ENCODE measurements around the gene RBM15B.

Gene RBM15B

DNA sequence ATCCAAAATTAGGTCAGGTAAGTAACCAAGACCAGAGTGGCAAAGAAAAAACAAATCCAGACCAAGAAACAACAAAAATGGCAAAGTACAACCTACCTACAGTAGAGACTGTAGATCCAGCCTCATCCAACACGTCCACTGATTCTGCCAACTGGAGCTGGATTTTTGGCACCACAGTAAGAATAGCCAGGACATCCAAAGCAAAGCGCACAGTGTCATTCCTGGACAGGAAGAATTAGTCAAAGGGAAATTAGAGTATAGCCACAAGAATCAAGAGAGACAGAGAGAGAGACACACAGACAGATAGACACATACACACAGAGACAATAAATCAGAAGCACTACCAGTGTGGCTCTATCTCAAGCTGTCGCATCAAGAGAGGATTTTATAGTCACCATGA, 31.1 kb downstream of the RBM15B start:
- no peak for DNase-seq (ENCODE audit: low read depth)
- no peak overlapping the region for H3K4me3 ChIP-seq (ENCODE audit: low read depth, low read length)
- no peak for TF ChIP-seq CTCF (conservative IDR thresholded peaks at IDR 0.05; ENCODE audit: low read depth, low read length)

GRCh38 chr3:51426921-51427320, 35.8 kb downstream of the RBM15B start:
- no peak for DNase-seq (ENCODE audit: low read depth)
- no peak for TF ChIP-seq CTCF (conservative IDR thresholded peaks at IDR 0.05; ENCODE audit: low read depth, low read length)
- no peak overlapping the region for H3K4me3 ChIP-seq (ENCODE audit: low read depth, low read length)

- no peak overlapping the region for H3K4me3 ChIP-seq (ENCODE audit: low read depth, low read length)
- TF ChIP-seq CTCF (conservative IDR thresholded peaks at IDR 0.05; ENCODE audit: low read depth, low read length): no peak
- no peak for DNase-seq (ENCODE audit: low read depth)
These were observed 38.1 kb downstream of the RBM15B start for GRCh38 chr3:51429138-51429537.

DNA sequence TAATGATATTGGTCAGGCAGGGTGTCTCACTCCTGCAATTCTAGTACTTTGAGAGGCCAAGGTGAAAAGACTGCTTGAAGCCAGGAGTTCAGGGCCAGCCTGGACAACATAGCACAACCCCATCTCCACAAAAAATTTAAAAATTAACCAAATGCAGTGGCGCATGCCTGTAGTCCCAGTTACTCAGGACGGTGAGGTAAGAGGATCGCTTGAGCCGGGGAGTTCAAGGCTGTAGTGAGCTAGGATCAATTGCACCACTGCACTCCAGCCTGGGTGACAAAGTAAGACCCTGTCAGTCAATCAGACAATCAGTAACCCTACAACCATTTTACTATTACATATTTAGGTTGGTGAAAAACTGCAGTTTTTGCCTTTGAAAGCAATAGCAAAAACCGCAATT, 43.0 kb downstream of the RBM15B start:
- DNase-seq (ENCODE audit: low read depth): no peak
- no peak overlapping the region for H3K4me3 ChIP-seq (ENCODE audit: low read depth, low read length)
- no peak for TF ChIP-seq CTCF (conservative IDR thresholded peaks at IDR 0.05; ENCODE audit: low read depth, low read length)

GRCh38 chr3:51434746-51435327, 43.8 kb downstream of the RBM15B start:
- peak; percentile 79 for DNase-seq (ENCODE audit: low read depth)
- H3K4me3 ChIP-seq (ENCODE audit: low read depth, low read length): no peak overlapping the region
- peak; percentile 88 for TF ChIP-seq CTCF (conservative IDR thresholded peaks at IDR 0.05; ENCODE audit: low read depth, low read length)

DNA sequence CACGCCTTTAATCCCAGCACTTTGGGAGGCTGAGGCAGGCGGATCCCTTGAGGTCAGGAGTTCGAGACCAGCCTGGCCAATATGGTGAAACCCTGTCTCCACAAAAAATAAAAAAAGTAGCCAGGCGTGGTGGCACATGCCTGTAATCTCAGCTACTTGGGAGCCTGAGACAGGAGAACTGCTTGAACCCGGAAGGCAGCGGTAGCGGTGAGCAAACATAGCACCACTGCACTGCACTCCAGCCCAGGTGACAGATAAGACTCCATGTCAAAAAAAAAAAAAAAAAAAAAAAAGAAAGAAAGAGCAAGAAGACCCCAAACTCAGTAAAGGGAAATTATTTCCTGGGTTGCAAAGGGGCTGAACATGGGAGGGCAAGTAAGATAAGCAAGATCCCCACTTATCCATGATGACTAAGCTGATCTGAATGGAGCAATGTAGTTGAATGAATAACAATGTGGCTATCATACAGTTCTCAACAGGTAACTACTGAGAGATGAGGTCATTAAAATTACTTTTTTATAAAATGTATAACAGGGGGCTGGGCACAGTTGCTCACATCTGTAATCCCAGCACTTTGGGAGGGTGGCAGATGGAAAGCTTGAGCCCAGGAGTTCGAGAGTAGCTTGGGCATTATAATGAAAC, 46.0 kb downstream of the RBM15B start:
- no peak overlapping the region for H3K4me3 ChIP-seq (ENCODE audit: low read depth, low read length)
- no peak for DNase-seq (ENCODE audit: low read depth)
- TF ChIP-seq CTCF (conservative IDR thresholded peaks at IDR 0.05; ENCODE audit: low read depth, low read length): no peak
